ENCODE data around the gene HSP90B1.

Gene HSP90B1

GRCh38 chr12:103930034-103930786 lies at the start of gene HSP90B1:
Gene HSP90B1, plus strand, starts transcription at chr12:103930410. Its CDS starts 106 bp downstream, at chr12:103930516.
- DNase-seq (ENCODE audit: insufficient read length, low spot score) (peak; percentile 99), FAIRE-seq (peak; percentile 94)

DNA sequence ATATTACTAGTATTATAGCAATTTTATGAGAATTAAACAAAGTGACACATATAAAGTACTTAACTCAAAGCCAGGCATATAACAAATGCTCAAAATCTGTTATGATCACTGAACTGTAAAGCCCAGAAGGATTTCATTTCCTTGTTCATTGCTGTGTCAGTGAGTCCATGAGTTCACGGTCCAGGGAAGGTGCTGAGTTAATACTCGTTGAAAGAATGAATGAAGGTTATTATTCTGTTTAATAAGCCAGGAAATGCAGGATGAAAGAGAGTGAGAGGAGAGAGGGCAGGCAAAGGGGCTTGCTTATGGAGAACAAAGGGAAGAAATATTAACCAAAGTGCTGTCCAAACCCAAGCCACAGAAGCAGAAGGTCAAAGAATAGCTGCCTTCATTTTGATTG lies 48.9 kb upstream of the HSP90B1 start:
- FAIRE-seq (no peak), DNase-seq (ENCODE audit: insufficient read length, low spot score) (no peak)

GRCh38 chr12:103882861-103883596 lies 47.2 kb upstream of the HSP90B1 start:
- DNase-seq (ENCODE audit: insufficient read length, low spot score) (no peak), FAIRE-seq (no peak)

- DNase-seq (ENCODE audit: insufficient read length, low spot score) (no peak), FAIRE-seq (no peak)
These were observed 46.3 kb upstream of the HSP90B1 start for GRCh38 chr12:103883908-103884307.

- DNase-seq (ENCODE audit: insufficient read length, low spot score), result peak; percentile 54
These were observed 45.9 kb upstream of the HSP90B1 start for GRCh38 chr12:103884316-103884715.

GRCh38 chr12:103886195-103886797 lies 43.9 kb upstream of the HSP90B1 start:
- no peak for FAIRE-seq
- DNase-seq (ENCODE audit: insufficient read length, low spot score), result no peak

More at GRCh38 chr12:103884316-103884715, 45.9 kb upstream of the HSP90B1 start:
- FAIRE-seq, result no peak

GRCh38 chr12:103887738-103888137 lies 42.5 kb upstream of the HSP90B1 start:
- DNase-seq (ENCODE audit: insufficient read length, low spot score), result no peak
- no peak for FAIRE-seq

DNA sequence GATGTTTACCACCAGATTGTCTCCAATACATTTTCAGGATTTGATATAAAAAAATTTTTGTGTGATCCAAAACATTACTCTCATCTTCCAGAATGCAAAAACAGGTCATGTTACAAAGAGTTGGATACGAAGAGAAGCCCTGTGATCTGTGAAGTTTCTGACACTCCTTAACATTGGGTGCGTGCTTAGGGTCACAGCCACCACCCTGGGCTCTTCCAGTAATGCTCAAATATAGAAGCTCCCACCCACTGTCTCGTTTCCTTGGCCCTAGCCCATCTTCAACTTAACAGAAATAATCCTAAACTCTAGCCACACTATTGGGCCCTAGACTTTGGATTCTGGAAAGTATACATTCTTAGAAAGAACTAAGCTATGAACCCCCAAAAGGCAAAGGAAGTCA lies 32.9 kb upstream of the HSP90B1 start:
- no peak for FAIRE-seq

GRCh38 chr12:103901518-103902173 lies 28.6 kb upstream of the HSP90B1 start:
- no peak for FAIRE-seq
- no peak for DNase-seq (ENCODE audit: insufficient read length, low spot score)

More for the DNA sequence above, 32.9 kb upstream of the HSP90B1 start:
- no peak for DNase-seq (ENCODE audit: insufficient read length, low spot score)

- no peak for FAIRE-seq
- DNase-seq (ENCODE audit: insufficient read length, low spot score), result no peak
These were observed 26.2 kb upstream of the HSP90B1 start for GRCh38 chr12:103903993-103904392.

DNA sequence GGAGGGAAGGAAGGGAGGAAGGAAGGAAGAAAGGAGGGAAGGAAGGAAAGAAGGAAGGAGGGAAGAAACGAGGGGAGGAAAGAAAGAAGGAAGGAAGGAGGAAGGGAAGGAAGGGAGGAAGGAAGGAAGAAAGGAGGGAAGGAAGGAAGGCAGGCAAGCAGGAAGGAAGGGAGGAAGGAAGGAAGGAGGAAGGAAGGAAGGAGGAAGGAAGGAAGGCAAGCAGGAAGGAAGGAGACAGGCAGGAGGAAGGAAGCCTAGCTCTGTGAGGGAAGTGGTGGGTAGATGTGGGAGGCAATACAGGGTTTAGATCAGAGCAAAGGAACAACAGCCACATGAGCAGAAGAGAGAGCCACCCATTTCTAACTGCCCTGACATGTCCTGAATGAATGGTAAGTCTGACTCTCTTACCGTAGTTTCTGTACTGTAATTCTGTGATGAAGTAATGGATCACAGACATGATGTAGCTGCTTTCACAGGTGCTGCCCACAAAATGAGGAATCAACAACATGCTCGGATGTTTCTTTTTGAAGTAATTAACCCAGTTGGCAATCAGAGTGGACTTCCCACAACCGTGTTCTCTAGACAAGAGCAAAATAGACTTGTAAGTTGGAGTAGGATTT lies 24.4 kb upstream of the HSP90B1 start:
- no peak for FAIRE-seq

GRCh38 chr12:103908246-103908541 lies 22.0 kb upstream of the HSP90B1 start:
- FAIRE-seq (no peak), DNase-seq (ENCODE audit: insufficient read length, low spot score) (no peak)

More for the DNA sequence above, 24.4 kb upstream of the HSP90B1 start:
- DNase-seq (ENCODE audit: insufficient read length, low spot score), result no peak

DNA sequence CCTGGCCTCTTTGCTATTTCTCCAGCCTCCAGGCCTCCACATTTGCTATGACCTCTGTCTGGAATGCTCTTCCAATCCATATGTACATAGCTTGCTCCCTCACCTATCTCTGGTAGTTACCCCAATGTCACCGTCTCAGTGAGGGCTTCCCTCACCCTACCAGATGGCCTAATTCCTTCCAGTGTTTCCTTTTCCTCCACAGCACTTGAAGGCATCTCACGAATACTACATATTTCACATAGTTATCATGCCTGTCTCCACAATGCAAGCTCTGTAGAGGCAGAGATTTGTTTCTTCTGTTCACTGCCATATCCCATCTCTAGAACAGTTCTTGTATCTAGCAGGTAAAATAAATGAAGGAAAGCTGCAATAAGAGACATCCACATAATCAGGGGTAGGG lies 21.3 kb upstream of the HSP90B1 start:
- DNase-seq (ENCODE audit: insufficient read length, low spot score), result peak; percentile 46
- FAIRE-seq, result no peak

DNA sequence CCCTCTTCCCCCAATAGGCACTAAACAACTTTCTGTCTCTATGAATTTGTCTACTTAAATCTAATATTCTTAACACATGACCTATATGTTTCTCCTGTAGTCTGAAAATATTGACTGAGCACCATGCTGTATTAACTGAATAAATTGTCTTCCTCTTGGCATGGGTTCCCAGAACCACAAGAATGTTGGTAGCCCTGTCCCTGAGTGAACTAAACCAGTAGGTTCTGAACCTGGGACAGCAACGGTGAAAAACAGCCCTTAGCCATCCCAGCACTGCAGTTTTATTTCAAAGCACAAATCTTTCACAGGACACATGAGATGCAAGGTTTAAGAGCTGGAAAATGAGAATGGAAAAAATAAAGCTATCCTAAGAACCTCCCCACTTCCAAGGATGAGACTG lies 20.4 kb upstream of the HSP90B1 start:
- FAIRE-seq (no peak), DNase-seq (ENCODE audit: insufficient read length, low spot score) (no peak)

GRCh38 chr12:103912069-103912468 lies 18.1 kb upstream of the HSP90B1 start:
- no peak for DNase-seq (ENCODE audit: insufficient read length, low spot score)
- no peak for FAIRE-seq

GRCh38 chr12:103913100-103913499 lies 17.1 kb upstream of the HSP90B1 start:
- no peak for FAIRE-seq
- DNase-seq (ENCODE audit: insufficient read length, low spot score), result no peak

- FAIRE-seq (no peak), DNase-seq (ENCODE audit: insufficient read length, low spot score) (no peak)
These were observed 14.9 kb upstream of the HSP90B1 start for GRCh38 chr12:103915306-103915705.

DNA sequence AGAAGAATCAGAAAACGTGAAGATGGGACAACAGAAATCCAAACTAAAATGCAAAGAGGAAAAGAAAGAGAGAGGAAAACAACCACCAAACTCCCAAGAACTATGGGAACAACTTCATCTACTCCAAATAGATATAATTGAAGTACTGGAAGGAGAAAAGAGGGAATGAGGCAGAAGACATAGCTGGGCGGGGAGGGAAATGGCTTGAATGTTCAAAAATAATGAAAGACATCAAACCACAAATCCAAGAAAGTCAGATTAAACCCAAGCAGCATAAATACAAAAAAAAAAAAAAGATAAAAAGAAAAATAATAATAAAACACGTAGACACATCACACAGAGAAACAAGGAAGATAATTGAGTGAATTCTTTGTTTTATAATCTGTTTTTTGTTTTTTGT lies 12.3 kb upstream of the HSP90B1 start:
- no peak for FAIRE-seq

GRCh38 chr12:103924761-103925641 lies 5.2 kb upstream of the HSP90B1 start:
- DNase-seq (ENCODE audit: insufficient read length, low spot score) (no peak), FAIRE-seq (no peak)

More for the DNA sequence above, 12.3 kb upstream of the HSP90B1 start:
- no peak for DNase-seq (ENCODE audit: insufficient read length, low spot score)

DNA sequence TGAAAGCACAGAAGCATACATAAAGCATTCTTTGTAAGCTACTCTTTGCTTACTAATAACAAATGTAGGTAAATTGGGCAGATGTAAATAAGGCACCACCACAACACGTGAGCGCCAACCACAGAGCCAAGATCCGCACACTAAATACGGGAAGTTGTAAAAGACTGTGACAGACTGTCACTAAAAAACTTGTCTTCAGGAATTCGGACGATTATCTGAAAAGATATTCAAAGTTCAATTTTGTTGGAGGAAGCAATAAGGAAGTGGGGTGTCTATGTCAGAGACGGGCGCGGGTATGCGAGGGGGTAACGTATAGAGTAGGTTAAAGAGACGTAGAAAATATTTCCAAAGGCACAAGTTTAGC lies 1.5 kb upstream of the HSP90B1 start:
- FAIRE-seq (no peak), DNase-seq (ENCODE audit: insufficient read length, low spot score) (no peak)
